Psoas muscle (tissue), 8 donors: Measurements from ENCODE around the gene KNOP1. TPM values are rescaled to one million over a fixed set of nuclear protein-coding genes. Genes with fewer than 3 reads are reported as not detected.

ENCODE experiments used
- ATAC-seq, 4 donors: fragments of 200-7000 bp; cut with Tn5 transposase; one replicate each; pipeline ENCODE4 v1.9.1; 2020; ENCODE audit warnings: moderate library complexity in 3 of 4, mild to moderate bottlenecking in 2 of 4
- DNase-seq, 2 donors: peaks; one replicate each; pipeline ENCODE4 v3.0.0-alpha.2; 2020
- H3K27ac ChIP-seq: fragments of 200-600 bp; one replicate; pipeline ENCODE4 v1.8.0; 2022
- H3K27me3 ChIP-seq, 3 donors: fragments of 200-600 bp in 1 of 3; one replicate each; pipeline versions ENCODE4 v1.6.1 to v1.8.0; 2013 to 2022; ENCODE audit warnings: low read length in 2 of 3, mild to moderate bottlenecking in 2 of 3, moderate library complexity in 1 of 3; ENCODE audit not compliant: insufficient read depth in 3 of 3
- H3K36me3 ChIP-seq, 2 donors: fragments of 200-600 bp in 1 of 2; one replicate each; pipeline versions ENCODE4 v1.6.1 to v1.8.0; 2013 to 2022; ENCODE audit warnings: low read depth in 1 of 2, mild to moderate bottlenecking in 1 of 2, moderate library complexity in 1 of 2; ENCODE audit not compliant: insufficient read depth in 1 of 2
- H3K4me1 ChIP-seq: fragments of 200-600 bp; one replicate; pipeline ENCODE4 v1.8.0; 2022
- H3K4me3 ChIP-seq: fragments of 200-600 bp; one replicate; pipeline ENCODE4 v1.8.0; 2022; ENCODE audit warnings: mild to moderate bottlenecking
- H3K9me3 ChIP-seq: fragments of 200-600 bp; one replicate; pipeline ENCODE4 v1.8.0; 2022
- CTCF ChIP-seq: fragments of 200-600 bp; IDR thresholded peaks from one replicate; pipeline ENCODE4 v1.8.0; 2022; ENCODE audit warnings: antibody characterized with exemption
- WGBS, 3 donors: extraction: QIAGEN DNeasy Blood & Tissue Kit; methylation state at CpG; one replicate each; pipeline versions ENCODE4 v1.1.6 to v1.1.7; 2013; 5-methylcytosine and 5-hydroxymethylcytosine counted together
- intact Hi-C, 2 donors: fragments of 100-400 bp; cut with DNase I; formaldehyde crosslinking; loops; one replicate each; pipeline versions ENCODE4 v1.11.0 to v1.14.2; 2022
- polyA plus RNA-seq, 3 donors: library from polyadenylated mRNA; stranded (reverse); fragments of 200-250 nt; gene quantifications; one replicate each; pipeline ENCODE4 v1.2.3, GENCODE V29; 2013
- total RNA-seq, 4 donors: library from RNA; stranded (reverse); fragmentation: NEBNext Ultra II Directional in 2 of 4; extraction: Animal tissue kit (Norgen Biotek cat#: 25700) in 2 of 4; gene quantifications; one replicate each; pipeline versions ENCODE4 v1.2.1 to v1.2.4, GENCODE V29; 2021 to 2023
- donor health status: healthy with polysubstance abuse.
- donor health status: DM: no; HTN: no; CAD: no; lungs with moderate emphysema.
- donor health status: Bipolar disorder and iron deficiency.
- donor health status: healthy.
- donor health status: DM: yes; HTN: yes; CAD: no.
- donor health status: DM: no; HTN: no; CAD: no.
- donor health status: DM: no; HTN: no; CAD: no.
- donor health status: DM: yes; HTN: yes; CAD: no.

KNOP1 gene
- total and polyA plus RNA-seq, 7 donors, result 5.9 to 14.7 (median 9.5) TPM

- whole genome bisulfite sequencing, 3 donors, result 77 to 88% (median 79%) methylated on average over 3 of the region's 3 CpGs
- H3K27me3 ChIP-seq, result no peaks in the 10 kb centered on the region
- DNase-seq (no peak), ATAC-seq (no peak)
- H3K9me3 ChIP-seq, result no peaks in the 10 kb centered on the region
- H3K4me1 ChIP-seq, result no peaks in the 10 kb centered on the region
- no peak overlapping the region for H3K4me3 ChIP-seq
- H3K36me3 ChIP-seq, result peaks cover 0 to 4% of the 10 kb centered on the region in 2 donors
- TF ChIP-seq CTCF, result no peak
- intact Hi-C loops, result no loop called here
- no peak overlapping the region for H3K27ac ChIP-seq
Measured at GRCh38 chr16:19744670-19745069, 26.6 kb upstream of the KNOP1 start.

- peaks cover 0 to 4% of the 10 kb centered on the region in 2 donors for H3K36me3 ChIP-seq
- H3K4me3 ChIP-seq, result no peak overlapping the region
- DNase-seq, result no peak
- intact Hi-C loops, result no loop called here
- TF ChIP-seq CTCF, result no peak
- H3K9me3 ChIP-seq, result no peaks in the 10 kb centered on the region
- H3K4me1 ChIP-seq, result no peaks in the 10 kb centered on the region
- no peak overlapping the region for H3K27ac ChIP-seq
- ATAC-seq, result no peak
- H3K27me3 ChIP-seq, result no peaks in the 10 kb centered on the region
Measured at GRCh38 chr16:19743816-19744159, 25.8 kb upstream of the KNOP1 start.

- no peaks in the 10 kb centered on the region for H3K4me1 ChIP-seq
- no peaks in the 10 kb centered on the region for H3K27me3 ChIP-seq
- DNase-seq (no peak), ATAC-seq (no peak)
- H3K36me3 ChIP-seq, result peaks cover 0 to 4% of the 10 kb centered on the region in 2 donors
- WGBS, 3 donors, result 97 to 100% (median 100%) methylated on average over 1 of the region's 1 CpG
- intact Hi-C loops, result no loop called here
- no peaks in the 10 kb centered on the region for H3K9me3 ChIP-seq
- H3K27ac ChIP-seq, result no peak overlapping the region
- no peak overlapping the region for H3K4me3 ChIP-seq
- no peak for TF ChIP-seq CTCF
Measured at GRCh38 chr16:19741354-19741753, 23.3 kb upstream of the KNOP1 start.

GRCh38 chr16:19737306-19738038 lies 19.4 kb upstream of the KNOP1 start:
- 79 to 86% (median 84%) methylated on average over 12 of the region's 12 CpGs for WGBS, 3 donors
- Histone ChIP-seq H3K4me1 (peaks cover 3% of the 10 kb centered on the region), H3K27me3 (no peaks in the 10 kb centered on the region), H3K4me3 (no peak overlapping the region), H3K27ac (no peak overlapping the region), H3K36me3 (peaks cover 0 to 4% of the 10 kb centered on the region in 2 donors), H3K9me3 (no peaks in the 10 kb centered on the region)
- DNase-seq (peak in 1 of 2 donors; percentile 18), ATAC-seq (no peak)
- no peak for TF ChIP-seq CTCF
- intact Hi-C loops, result no loop called here
